Mononuclear cell (primary cell): ENCODE measurements around the gene PDE4B. TPM values are rescaled to one million over a fixed set of nuclear protein-coding genes. Genes with fewer than 3 reads are reported as not detected.
"Not testable (repeated sequence)": the region's sequence is repeated elsewhere in the genome, so short reads cannot be mapped to it uniquely, and the experiment has no call there.

Experiments
- H3K27me3 ChIP-seq: 2 replicates; pipeline ENCODE4 v1.6.0; 2011; ENCODE audit warnings: low read length, control low read depth; ENCODE audit not compliant: insufficient read depth
- H3K4me1 ChIP-seq: 2 replicates; pipeline ENCODE4 v1.5.1; 2011; ENCODE audit warnings: mild to moderate bottlenecking, low read length, control low read depth; ENCODE audit not compliant: insufficient read depth
- H3K4me3 ChIP-seq: 2 replicates; pipeline ENCODE4 v1.5.1; 2011; ENCODE audit warnings: mild to moderate bottlenecking, low read length, moderate library complexity
- H3K9me3 ChIP-seq: 2 replicates; pipeline ENCODE4 v1.5.1; 2011; ENCODE audit warnings: low read depth, mild to moderate bottlenecking, control low read depth, low read length
- total RNA-seq: library from RNA; depleted of rRNA; stranded (reverse); fragments of >200 nt; gene quantifications from one replicate; pipeline ENCODE4 v1.2.3, GENCODE V29; 2012

Gene PDE4B
- total RNA-seq, 1 donor, result 518 TPM

DNA sequence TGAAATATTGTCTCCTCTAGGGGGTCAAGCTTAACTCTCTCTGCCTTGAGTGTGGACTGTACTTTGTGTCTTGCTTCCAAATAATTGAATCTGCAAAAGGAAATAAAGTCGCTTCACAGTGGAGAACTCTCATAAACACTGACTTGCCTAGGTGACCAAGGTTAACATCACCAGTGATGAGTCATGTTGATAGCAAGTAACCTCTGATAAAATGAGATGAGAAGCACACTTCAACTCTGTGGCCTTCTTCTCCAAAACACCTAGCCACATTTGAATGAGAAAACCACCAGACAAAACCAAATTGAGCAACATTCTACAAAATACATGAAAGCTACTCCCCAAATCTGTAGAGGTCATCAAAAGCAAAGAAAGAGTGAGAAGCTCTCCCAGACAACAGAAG is 37.6 kb downstream of the PDE4B start:
- no peak overlapping the region for H3K4me3 ChIP-seq
- H3K9me3 ChIP-seq, result no peaks in the 10 kb centered on the region
- H3K27me3 ChIP-seq, result peaks cover 2% of the 10 kb centered on the region
- no peaks in the 10 kb centered on the region for H3K4me1 ChIP-seq

DNA sequence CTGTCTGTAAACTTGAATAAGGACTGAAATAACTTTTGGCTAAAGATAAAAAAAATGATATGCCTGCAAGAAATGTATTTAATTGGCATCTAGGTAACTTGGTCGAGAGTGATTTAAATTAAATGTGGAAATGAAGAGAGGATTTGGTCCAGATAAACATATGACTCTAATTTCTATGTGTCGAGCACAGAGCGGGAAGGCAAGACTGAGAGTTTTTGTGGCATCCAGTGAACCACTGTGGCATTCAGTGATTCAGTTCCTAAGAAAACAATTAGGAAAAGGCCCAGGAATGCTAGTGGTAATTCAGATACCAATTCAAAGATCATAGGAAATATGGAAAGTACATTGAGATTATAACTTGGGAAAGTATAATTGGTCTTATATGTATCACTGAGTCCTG is 39.6 kb downstream of the PDE4B start:
- Histone ChIP-seq H3K4me1 (no peaks in the 10 kb centered on the region), H3K4me3 (no peak overlapping the region), H3K9me3 (no peaks in the 10 kb centered on the region), H3K27me3 (peaks cover 2% of the 10 kb centered on the region)

DNA sequence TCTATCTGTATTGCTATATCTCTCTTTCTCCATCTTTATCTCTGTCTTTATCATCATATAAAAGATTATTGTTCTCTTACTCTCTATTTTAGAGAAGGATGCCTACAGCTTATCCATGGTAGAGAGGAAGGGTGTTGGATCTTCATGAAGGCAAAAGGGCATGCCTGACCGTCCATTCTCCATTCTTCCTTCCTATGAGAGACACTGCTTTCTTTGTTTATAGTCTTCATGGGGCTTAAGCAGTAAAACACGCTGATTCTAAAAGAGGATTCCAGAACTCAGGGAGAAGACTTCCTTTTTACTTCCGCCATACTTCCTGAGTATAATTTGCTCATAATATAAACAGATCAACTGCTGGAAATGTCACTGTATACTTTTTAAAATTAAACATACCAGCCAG is 44.0 kb downstream of the PDE4B start:
- no peaks in the 10 kb centered on the region for H3K27me3 ChIP-seq
- H3K9me3 ChIP-seq, result no peaks in the 10 kb centered on the region
- H3K4me3 ChIP-seq, result no peak overlapping the region
- H3K4me1 ChIP-seq, result no peaks in the 10 kb centered on the region

DNA sequence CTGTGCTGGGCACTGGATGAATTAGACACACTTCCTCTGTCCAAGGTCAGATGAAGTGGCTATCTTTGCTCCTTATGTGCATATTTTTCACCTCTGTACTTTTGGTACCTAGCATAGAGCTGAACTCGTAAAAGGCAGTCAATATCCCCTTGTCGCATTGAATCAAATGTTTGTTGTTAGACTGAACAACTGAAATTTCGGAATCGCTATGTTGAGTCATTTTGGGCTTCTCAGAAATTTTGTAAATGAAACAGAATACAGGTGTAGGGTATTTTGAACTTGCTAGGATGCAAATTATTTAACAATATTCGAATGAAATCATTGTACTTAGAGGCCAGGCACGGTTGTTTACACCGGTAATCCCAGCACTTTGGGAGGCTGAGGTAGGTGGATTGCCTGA is 48.0 kb downstream of the PDE4B start:
- H3K4me1 ChIP-seq, result no peaks in the 10 kb centered on the region
- H3K4me3 ChIP-seq, result no peak overlapping the region
- no peaks in the 10 kb centered on the region for H3K9me3 ChIP-seq
- no peaks in the 10 kb centered on the region for H3K27me3 ChIP-seq

DNA sequence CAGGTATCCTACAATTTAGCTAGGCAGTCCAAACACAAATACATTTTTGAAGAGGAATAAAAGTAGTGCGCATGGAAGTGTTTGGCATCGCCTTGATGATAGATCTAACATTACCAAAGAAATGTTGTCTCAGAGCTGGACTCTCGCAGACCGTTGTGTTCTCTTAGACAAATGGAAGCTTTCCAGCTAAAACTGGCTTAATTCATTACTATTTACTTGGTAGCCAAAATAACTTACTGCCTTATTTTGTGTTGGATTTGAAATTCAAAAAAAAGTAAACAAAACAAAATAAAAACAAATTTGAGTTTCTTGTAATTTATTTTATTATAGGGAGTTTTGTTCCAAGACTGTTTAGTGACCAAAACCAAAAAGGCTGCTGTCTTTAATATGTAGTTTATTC is 51.6 kb downstream of the PDE4B start:
- Histone ChIP-seq H3K27me3 (no peaks in the 10 kb centered on the region), H3K4me3 (no peak overlapping the region), H3K4me1 (peaks cover 5% of the 10 kb centered on the region), H3K9me3 (no peaks in the 10 kb centered on the region)

DNA sequence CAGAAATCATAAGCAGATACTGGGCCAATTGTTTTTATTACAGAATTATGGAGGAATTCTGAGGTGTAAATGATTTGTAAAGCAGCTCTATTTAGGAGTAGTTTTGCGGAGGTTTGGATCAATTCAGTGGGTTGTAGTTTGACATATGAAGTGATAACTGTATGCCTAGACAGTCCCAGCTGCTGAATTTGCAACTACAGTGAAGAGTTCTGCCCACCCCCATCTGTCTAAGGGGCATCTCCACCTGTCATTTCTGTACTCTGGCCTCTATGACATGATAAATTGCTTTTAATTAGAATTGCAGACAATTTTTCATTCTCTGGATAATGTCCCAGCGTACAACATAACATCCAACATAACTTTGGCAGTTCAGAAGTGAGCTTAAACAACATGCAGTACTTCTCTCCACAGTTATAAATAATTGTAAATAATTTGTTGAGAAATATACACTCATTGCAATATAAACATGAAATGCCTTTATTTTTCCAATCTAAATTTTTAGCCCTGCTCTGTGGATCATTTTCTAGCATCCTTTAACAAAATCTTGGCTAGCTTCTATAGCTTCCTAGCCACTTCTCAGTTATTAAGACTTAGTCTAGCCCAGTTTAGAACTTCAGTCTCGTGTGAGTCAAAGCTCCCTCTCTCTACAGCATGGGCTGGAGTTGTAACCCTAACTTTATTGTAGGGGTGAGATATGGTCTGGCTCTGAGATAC is 52.3 kb downstream of the PDE4B start:
- Histone ChIP-seq H3K9me3 (no peaks in the 10 kb centered on the region), H3K27me3 (no peaks in the 10 kb centered on the region), H3K4me1 (peaks cover 5% of the 10 kb centered on the region), H3K4me3 (no peak overlapping the region)

DNA sequence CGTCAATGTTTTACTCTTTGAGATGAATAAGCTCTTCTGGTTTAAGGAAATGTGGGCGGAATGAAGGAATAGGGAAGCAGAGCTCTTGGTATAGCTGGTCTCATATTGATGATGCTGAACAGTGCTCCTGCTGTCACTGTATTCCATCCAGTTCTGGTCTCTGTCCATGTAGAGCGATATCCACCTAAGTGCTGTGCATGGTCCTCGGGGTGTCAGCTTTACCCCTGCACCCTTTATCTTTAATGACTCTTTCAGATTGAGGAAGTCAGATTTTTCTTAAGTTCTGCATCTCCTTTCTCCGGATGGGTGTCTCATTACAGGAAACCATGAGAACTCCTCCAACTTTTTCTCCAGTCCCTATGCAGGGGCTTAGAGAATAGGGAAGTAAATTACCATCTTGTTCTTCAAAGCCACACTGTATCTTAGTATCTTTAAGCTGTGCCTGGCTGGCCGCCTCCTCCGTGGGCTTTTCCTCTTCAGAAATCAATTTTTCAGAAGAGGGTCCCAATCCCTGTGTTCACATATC is 52.9 kb downstream of the PDE4B start:
- peaks cover 5% of the 10 kb centered on the region for H3K4me1 ChIP-seq
- H3K27me3 ChIP-seq, result no peaks in the 10 kb centered on the region
- H3K9me3 ChIP-seq, result no peaks in the 10 kb centered on the region
- H3K4me3 ChIP-seq, result no peak overlapping the region

DNA sequence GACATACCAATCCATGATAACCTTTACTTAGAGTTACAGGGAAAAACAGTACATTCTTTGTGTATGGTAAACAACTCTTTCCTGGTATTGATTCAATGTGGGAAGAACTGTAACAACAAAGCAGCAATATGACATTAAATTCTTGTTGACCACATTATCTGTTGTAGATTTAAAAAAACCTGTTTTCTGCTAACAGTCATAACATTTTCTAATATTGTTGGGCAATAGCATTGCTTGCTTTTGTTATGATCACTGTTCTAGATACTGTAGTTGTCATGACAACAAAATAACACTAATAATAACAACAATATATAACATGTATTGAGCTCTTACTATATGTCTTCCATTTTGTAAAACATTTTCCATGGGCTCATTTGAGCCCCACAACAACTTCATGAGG is 54.2 kb downstream of the PDE4B start:
- Histone ChIP-seq H3K27me3 (no peaks in the 10 kb centered on the region), H3K4me3 (no peak overlapping the region), H3K4me1 (peaks cover 5% of the 10 kb centered on the region), H3K9me3 (no peaks in the 10 kb centered on the region)

DNA sequence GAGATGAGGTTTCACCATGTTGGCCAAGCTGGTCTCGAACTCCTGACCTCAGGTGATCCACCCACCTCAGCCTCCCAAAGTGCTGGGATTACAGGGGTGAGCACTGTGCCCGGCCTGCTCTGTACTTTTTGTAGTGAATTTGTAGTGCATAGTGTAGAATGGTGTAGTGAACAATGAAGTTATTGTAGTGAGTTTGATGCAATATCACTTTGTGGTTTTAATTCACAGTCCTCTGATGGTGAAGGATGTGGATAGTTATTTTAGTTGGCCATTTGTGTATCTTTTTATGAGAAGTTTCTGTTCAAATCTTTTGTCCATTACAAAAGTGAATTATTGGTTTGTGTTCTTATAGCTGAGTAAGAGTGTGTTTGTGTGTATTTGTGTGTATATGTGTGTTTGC is 57.6 kb downstream of the PDE4B start:
- Histone ChIP-seq H3K27me3 (no peaks in the 10 kb centered on the region), H3K4me1 (peaks cover 5% of the 10 kb centered on the region), H3K9me3 (no peaks in the 10 kb centered on the region), H3K4me3 (no peak overlapping the region)

DNA sequence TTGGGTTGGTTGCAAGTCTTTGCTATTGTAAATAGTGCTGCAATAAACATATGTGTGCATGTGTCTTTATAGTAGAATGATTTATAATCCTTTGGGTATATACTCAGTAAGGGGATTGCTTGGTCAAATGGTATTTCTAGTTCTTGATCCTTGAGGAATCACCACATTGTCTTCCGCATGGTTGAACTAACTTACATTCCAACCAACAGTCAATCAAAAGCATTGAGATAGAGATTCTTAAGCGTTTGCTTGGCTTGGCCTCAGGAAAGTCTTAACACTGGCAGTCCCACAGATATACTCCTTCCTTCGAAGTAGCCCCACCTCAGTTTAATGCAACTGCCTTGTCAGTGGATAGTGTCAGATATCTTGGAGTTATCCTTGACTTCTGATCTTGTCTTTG is 63.9 kb downstream of the PDE4B start:
- H3K4me3 ChIP-seq, H3K9me3 ChIP-seq: not testable (repeated sequence)

DNA sequence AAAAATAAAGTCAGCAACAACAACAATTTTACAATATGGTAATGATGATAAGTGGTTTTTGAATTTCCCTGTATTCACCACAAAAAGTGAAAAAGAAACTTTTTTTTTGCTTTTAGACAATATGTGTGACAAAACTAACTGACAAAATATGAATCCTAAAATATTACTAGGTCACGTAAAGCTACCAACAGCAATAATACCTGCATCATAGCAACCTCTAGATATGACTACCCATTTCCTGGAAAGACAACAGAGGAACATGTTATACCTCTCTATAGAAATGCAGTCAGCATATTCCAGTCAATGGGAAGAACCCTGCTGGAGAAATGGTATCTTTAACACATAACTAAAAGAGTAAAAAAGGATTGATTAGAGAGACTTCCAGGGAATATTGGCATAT is 73.7 kb downstream of the PDE4B start:
- no peak overlapping the region for H3K4me3 ChIP-seq
- no peaks in the 10 kb centered on the region for H3K9me3 ChIP-seq
- no peaks in the 10 kb centered on the region for H3K4me1 ChIP-seq
- H3K27me3 ChIP-seq, result no peaks in the 10 kb centered on the region

More for the DNA sequence above, 63.9 kb downstream of the PDE4B start:
- H3K4me1 ChIP-seq, H3K27me3 ChIP-seq: not testable (repeated sequence)

DNA sequence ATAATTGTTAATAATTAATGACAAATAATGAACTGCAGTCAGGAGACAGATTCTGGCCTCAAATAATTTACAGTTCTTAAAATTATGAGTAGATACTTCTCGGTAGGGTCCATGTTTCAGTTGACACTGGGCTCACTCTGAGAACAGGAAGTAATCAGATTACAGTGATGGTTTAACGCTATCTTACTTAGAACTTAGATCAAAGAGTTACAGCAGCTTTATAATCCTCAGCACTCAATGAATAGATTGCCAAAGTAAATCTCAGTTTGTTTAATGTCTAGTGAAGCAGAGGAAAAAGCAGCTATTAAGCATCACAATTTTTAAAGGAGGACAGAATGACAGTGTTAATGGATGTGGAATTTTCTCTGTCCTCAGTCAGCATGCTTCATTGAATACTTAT is 79.6 kb downstream of the PDE4B start:
- Histone ChIP-seq H3K4me1 (no peaks in the 10 kb centered on the region), H3K9me3 (no peaks in the 10 kb centered on the region), H3K27me3 (no peaks in the 10 kb centered on the region), H3K4me3 (no peak overlapping the region)

DNA sequence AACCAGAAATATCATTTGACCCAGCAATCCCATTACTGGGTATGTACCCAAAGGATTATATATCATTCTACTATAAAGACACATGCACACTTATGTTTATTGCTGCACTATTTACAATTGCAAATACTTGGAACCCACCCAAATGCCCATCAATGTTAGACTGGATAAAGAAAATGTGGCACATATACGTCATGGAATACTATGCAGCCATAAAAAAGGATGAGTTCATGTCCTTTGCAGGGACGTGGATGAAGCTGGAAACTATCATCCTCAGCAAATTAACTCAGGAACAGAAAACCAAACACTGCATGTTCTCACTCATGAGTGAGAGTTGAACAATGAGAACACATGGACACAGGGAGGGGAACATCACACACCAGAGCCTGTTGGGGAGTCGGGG is 85.6 kb downstream of the PDE4B start:
- not testable (repeated sequence) for H3K27me3 ChIP-seq, H3K4me3 ChIP-seq, H3K4me1 ChIP-seq, H3K9me3 ChIP-seq

DNA sequence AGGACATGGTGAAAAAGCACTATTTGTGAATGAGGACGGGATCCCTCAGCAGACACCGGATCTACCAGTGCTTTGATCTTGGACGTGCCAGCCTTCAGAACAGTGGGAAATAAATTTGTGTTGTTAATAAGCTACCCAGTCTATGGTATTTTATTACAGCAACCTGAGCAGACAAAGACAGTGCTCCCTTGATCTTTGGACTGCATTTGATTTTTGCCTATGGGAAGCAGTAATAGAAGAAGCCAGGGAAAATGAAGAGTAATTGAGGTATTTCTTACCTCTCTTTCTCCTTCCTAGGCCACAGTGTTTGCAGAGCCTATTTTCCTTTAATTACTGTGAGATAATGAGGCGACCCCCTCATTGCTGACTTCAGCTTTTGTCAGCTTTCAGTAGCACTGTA is 87.9 kb downstream of the PDE4B start:
- Histone ChIP-seq H3K4me1 (no peaks in the 10 kb centered on the region), H3K4me3 (no peak overlapping the region), H3K9me3 (no peaks in the 10 kb centered on the region), H3K27me3 (no peaks in the 10 kb centered on the region)

DNA sequence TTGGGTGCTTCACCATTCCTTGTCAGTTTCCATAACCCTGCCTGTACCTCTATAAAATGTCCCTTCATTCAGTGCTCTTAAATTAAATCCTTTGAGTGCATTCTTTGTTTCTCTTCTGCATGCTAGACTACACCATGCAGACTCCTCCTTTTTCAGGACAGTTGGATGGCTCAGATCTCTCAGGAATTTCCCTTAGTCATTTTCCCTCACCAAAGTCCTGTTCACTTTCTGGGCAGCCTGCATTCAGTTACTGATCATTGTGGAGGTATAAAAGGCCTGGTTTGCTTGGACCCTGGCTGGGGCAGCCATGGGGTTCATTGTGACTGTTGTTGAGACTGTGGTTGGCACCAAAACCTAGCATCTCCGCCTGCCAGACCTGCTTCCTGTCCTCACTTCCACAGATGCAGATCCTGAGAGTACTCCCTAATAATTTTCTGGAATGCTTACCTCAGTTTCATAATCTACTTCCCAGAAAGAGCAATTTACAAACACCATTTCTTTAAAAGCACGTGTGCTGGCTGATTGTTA is 88.4 kb downstream of the PDE4B start:
- H3K4me3 ChIP-seq, result no peak overlapping the region
- no peaks in the 10 kb centered on the region for H3K4me1 ChIP-seq
- no peaks in the 10 kb centered on the region for H3K9me3 ChIP-seq
- H3K27me3 ChIP-seq, result no peaks in the 10 kb centered on the region

DNA sequence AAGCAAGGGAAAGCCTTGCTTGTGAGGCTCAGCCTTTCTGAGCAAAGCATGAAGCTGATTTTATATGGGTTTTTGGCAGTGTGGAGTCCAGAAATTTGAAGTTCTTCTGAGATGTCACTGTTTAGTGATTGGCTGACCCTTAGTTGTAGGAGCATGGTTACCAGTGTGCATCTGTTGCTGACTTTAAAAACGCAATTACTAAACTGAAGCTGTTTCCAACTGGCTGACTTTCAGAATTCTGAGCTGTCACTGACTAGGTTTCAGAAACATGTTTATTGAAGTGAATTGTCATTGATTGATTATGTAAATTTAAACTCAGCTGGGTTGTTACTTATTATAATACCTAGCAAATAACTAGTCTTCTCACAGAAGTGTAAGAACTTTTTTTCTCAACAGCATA is 89.4 kb downstream of the PDE4B start:
- H3K9me3 ChIP-seq, result no peaks in the 10 kb centered on the region

More for the DNA sequence above, 89.4 kb downstream of the PDE4B start:
- Histone ChIP-seq H3K4me3 (no peak overlapping the region), H3K27me3 (no peaks in the 10 kb centered on the region), H3K4me1 (no peaks in the 10 kb centered on the region)
